Bone marrow (tissue), 2 donors: ENCODE results near the gene MOB1B.

Experiments used
- DNase-seq, 2 donors: peaks; one replicate each; lab custom pipeline; 2025; lab: John Stamatoyannopoulos, UW

Gene MOB1B

DNA sequence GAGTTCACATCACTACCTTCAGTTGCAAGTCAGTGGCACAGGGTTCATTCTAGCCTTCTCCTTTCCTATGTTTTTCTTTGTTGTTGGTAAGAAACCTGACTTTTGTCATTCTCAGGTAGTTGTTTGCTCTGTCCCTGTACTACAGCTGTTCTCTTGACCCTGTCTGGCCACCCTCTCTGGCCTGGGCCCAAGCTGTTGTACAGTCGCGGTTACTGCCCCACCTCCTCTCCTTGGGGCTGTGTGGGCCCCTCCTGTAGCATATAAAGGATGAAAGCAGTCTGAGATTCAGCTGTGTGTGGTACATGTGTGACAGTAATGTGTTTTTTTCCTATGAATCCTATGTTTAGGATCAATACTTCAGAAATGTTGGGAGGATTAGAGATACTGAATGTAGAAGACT is 12.5 kb downstream of the MOB1B start:
- no peak for DNase-seq

DNA sequence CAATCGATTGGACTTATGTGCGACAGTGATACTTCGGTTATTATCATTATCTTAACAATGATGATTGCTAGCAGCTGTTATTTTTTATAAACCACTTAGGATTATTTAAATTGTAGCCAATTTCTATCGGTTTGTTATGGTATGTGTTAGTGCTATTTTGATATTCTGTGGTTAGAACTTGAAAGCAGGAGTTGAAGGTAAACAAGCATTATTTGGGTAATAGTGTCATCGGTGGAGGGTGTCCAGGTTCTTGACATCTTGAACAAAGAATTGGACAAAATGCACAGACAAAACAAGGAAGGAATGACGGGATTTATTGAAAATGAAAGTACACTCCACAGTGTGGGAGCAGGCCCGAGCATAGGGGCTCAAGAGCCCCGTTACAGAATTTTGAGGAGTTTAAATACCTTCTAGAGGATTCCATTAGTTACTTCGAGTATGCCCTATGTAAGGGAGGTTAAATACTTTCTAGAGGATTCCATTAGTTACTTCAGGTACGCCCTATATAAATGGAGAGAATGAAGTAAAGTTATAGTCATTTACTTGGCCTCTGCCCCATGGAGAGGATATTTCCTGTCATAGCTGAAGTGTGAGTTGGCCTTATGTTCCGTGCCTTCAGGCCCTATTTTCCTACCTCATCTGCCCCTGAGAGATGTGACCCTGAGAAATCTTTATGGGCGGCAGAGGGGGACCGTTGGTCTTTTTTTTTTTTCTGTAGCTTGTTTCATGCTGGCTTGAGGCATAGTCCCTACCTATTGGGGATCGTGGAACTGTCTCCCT is 13.1 kb downstream of the MOB1B start:
- no peak for DNase-seq

DNA sequence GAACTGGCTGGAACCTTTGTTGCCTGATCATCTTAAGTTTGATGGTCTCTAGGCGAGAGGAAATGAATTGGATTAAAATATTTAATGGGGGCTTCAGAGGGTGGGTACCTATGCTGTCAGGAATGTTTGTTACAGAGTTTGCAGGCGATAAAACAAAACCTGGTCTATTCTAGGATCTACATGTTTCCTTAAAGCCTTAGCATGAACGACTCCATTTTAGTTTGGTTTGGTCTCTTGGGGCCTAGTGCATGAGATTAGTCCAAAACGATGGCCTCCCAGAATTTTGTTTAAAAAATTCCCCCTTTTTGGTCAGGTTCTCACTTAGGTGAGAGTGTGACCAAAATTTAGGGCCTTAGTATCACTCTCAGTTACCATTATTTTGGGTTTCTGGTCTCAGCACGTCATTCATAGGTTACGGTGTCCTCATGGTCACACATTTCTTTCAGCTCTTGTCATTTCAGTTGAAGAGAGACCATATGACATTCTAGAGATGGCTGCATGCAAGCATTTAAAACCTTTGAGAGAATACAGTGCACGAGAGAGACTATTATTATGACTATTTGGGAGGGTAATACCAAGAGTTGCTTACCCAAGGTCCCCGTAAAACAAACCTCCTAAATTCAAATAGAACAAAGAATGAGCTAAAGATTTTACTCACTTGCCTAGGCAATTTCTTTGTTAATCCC is 13.8 kb downstream of the MOB1B start:
- DNase-seq = no peak

DNA sequence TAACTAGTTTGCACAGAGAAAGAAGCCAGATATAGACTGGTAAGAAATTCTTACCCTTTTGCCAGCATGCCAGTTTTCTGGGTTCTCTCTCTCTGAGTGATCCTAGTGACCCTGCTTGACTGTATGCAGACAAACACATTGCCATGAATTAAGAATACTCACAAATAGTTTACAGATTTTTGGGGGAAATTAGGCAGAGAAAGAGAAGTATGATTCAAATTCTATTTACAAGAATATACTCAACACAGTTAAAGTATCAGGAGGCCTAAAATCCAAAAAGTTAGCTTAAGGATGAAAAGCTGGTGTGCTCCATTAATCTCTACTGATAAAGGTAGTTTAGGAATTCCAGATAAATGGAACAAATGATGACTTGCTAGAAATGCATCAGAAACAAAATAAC is 18.4 kb downstream of the MOB1B start:
- no peak for DNase-seq

DNA sequence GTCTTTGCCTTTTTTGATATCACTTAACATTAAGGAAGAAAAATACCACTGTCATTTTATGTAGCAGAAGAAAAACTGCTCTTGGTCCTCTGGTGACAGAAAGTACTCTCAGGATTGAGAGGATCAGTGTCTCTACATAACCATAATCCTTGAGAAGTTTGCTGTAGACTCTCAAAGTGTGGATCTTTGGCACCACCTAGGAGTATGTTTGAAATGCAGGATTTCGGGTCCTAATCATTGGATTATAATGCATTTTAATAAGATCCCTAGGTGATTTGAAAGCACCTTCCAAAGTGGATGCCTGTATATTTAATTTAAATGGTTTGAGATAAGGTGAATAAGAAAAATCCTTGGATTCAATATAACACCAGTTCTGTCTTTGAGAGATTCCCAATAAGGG is 23.2 kb downstream of the MOB1B start:
- no peak for DNase-seq

DNA sequence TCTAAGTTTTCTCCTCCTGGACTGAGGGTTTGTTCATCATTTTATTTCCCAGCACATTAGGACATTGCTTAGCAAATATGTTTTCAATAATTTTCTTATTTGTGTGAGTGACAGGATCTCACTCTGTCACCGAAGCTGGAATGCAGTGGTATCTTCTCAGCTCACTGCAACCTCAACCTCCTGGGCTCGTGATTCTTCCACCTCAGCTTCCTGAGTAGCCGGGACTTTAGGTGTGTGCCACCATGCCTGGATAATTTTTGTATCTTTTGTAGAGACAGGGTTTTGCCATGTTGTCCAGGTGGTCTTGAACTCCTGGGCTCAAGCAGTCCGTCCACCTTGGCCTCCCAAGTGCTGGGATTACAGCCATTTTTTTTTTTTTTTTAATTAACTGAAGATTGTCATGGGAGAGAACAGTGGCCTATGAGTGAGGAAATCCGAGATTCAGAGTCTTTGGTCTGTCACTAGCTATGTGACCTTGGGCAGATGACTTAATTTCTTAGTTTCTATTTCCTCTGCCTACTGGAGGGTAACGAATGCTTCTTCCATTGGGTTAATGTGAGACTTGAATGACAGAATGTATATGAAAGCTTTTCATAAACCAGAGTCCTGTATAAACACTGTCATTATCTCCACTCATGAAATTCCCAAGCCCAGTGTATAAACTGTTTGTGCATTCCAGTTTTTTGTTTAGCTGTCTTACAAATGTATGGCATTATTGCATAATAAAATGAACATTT is 23.9 kb downstream of the MOB1B start:
- DNase-seq = no peak

DNA sequence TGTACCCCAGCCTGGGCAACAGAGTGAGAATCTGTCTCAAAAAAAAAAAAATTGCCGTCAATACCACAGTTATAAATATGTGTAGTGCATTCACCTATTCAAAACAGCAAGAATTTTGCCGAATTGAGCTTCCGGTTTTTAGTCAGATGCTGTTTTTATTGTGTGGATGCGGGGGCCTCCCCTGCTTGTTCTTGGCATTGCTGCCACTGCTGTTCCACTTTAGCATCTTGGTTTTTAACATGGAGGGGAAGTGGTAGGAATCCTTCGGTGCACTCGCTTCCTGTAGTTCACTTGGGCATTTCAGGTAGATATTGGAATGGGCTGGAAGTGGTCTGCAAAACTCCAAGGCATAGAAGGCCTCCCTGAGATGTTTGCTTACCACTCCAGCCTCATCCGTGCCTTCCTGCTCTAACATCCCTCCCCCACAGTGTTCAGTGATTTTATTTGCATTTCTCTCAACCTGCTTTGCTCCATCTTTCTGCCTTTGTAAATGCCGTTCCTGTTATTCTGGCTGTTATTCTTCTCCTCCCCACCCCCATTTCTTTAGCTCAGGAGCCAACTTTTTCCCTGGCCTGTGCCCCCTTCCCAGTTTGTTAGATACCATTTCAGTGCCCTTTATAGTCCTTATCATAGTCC is 25.5 kb downstream of the MOB1B start:
- peak in 1 of 2 donors; percentile 14 for DNase-seq

DNA sequence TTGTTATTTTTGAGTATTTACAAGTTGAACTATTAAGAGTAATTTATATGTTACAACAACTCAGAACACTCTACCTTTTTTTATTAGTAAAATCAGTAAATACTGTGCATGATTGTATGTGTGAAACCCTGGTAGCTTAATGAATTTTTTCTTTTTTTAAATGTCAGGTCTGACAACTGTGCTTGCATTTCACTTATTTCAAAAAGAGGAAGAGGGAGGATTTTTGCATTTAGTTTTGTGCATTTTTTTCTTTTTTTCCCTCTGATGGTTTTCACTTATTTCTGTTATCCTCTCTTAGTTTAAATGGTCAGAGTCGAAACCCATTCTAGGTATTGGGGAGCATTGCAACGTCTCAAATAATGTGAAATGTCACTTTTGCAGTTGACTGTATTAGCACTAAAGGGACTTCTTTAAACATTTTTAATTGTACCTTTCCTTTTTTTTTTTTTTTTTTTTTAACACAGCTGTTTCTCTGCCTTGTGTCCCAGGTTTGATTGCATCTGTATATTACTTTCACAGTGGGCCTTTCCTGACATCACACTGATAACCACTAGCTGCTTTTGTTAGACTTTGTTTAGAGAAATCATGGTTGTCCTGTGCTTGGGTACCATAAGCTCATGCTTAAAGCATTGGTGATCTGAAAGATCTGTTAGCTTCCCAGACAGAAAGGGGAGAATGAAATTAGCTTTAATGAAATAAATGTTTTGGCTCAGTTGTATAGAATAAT is 28.5 kb downstream of the MOB1B start:
- DNase-seq = no peak

DNA sequence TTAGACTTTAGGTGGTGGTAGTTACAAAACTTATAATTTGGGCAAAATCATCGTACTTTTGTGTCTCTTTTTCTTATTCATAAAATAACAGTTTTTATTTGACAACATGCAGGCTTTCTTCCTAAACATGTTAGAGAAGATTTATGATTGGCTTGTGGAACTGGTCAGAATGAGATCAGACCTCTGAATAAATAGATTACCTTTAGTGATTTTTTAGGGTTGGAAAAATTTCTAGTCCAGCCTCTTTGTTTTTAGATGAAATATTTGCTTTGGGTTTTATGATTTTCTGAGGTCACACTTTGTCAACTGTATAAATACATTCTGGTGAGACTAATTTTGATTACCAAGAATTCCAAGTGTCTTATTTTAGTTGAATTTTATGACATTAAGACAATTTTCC is 29.2 kb downstream of the MOB1B start:
- DNase-seq = no peak

DNA sequence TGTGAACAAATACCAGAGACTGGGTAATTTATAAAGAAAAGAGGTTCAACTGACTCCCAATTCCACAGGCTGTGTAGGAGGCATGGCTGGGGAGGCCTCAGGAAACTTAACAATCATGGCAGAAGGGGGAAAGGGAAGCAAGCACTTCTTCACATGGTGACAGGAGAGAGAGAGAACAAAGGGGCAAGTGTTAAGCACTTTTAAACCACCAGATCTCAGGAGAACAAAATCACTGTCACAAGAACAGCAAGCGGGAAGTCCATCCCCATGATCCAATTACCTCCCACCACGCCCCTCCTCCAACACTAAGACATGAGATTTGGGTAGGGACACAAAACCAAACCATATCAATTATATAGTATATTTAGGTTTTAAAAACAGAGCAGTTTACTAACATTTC is 30.8 kb downstream of the MOB1B start:
- DNase-seq = no peak

DNA sequence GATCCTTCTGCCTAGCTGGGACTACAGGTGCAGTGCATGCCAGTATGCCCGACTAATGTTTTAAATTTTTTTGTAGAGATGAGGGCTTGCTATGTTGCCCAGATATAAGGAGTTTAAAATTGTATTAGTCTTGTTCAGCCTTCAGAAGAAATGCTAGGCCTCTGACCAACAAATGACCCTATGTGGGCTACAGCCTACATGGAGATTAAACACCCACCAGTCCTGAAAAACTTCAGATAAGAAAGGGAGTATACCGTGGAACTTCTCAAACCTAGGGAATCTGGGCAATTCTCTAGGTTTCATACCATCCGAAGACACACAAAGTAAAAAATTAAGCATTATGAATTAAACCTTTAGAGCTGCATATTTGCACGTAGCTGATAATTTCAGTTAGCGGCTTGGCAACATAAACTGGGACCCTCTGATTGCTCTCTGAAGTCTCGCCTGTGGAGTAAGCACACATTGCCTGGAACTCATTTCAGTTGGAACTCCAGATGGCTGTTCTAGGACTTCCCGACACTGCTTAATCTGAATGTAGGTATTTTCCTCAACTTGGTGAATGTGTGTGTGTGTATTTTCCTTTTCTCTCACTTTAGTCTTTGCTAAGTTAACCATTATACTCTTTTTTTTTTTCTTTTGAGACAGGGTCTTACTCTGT is 33.0 kb downstream of the MOB1B start:
- DNase-seq = no peak

DNA sequence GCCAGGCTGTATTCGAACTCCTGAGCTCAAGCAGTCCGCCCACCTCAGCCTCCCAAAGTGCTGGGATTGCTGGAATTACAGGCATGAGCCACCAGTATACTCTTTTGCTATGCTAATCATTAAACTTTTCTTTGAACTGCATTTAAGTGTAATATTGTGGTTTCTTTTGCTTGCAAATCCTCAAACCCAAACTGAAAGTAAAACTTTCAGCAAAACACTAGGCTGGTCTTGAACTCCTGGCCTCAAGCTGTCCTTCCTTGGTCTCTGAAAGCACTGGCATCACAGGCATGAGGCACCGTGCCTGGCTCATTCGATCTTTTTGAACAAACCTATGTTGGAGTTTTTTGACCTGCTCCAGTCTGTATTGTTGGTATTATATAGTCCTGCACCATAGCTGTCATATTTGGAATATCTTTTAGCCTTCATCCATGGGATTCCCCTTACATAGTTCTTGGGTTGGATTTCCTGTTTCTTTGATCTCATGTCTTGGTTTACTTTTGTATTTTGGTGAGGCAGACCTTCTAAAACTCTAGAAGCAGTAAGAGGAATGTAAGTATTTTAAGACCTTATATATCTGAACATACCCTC is 34.1 kb downstream of the MOB1B start:
- DNase-seq = no peak

DNA sequence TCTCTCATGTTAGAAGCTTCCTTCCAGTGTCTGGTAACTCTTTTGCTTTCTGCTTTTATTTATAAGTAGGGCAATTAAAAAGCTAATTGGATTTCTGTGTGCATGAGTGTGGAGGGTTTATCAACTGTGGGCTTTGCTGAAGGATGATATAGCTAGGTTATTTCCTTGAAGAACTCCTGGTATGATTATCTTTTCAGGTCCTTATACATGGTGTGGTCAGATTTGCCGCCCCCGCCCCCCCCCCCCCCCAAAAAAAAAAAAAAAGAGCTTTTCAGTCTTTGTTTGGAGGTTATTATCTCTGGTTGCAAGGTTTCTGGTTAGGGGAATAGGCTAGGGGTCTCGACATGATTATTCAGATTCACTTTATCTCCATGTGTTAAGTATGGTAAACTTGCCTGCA is 35.9 kb downstream of the MOB1B start:
- no peak for DNase-seq

DNA sequence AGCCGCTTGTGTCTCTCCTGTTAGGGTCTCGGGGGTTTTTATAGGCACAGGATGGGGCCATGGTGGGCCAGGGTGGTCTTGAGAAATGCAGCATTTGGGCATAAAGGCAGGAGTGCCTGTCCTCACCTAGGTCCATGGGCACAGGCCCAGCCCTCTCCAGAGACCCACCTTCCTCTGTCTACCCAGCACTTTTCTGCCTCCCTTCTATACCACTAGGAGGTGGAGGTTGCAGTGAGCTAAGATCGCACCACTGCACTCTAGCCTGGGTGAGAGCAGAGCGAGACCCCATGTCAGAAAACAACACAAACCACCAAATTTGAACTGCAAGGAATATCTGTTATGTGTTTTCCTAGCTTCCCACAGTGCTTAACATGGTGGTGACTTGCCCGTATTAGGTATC is 38.0 kb downstream of the MOB1B start:
- no peak for DNase-seq

DNA sequence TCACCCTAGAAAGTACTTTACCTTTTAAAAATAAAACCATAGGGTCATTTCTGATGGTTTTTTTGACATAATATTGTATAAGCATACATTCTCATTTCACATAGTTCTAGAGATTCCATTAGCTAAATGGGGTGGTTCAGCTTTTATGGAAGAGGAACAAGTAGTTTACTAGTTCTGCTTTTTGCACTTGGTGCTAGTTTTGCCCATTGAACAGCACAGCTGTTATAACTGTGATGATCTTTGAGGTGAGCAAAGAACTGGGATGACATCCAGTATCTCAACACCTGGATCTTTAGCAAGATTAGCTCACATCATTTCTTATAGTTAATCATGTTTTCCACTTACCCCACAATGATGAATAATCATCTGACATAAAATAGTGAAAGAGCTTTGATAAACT is 40.9 kb downstream of the MOB1B start:
- peak in 1 of 2 donors; percentile 73 for DNase-seq

DNA sequence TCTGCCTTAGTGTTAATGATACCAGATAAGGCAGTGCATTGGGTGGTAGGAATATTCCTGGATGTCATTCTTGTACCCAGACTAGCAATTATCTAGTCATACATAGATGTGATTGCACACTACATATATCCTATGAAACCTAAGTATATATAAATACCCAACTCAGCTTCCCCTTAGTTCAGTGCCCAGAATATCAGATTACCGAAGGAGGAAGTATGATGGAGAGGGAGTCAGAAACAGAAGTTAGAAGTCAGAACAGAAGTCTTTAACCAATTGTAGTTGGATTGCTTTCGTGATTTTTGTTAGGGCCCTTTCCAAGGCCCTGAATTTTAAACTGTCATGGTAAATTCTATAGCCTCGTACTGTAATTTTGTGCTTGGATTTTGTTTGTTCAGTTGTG is 42.9 kb downstream of the MOB1B start:
- DNase-seq = peak in 1 of 2 donors; percentile 83

DNA sequence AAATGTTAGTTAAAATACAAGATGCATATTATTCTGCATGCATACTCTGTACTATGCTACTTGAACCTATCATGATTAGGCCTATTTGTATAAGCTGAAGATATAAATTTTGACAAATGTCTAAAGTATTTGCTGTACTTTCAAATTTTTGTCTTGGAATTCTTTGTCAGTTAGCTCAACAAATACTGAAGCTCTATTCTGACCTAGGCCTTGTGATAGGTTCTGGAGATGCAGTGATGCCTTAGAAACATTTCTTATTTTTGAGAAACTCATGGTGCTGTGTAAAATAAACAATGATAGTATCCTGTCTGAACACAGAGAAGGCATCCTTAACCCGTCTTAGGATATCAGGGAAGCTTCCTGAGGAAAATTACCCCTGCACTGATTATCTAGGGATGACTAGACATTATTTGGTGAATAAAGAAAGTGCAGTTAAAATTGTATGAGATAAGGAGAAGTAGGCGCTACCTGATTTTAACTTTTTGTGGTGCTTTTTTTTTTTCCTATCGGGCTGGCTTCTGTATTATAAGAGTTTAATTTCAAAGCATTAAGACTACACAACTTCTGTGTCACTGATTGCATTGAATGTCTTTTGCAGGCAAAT is 43.4 kb downstream of the MOB1B start:
- DNase-seq = no peak

DNA sequence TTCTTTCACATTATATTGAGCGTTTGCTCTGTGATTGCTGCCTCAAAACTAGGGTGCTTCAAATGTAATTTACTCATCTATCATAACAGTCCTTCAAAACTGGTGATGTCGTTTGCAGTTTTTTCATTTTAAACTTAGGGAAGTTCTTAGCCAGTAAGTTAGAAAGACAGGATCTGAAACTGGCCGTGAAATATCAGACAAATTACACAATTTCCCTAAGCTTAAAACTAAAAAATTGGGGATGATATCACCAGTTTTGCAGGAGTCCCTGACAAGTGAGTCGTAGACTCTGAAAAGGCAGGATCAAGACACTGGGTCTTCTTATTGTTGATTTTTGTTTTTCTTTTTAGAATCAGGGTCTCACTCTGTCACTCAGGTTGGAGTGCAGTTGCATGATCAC is 44.8 kb downstream of the MOB1B start:
- no peak for DNase-seq

DNA sequence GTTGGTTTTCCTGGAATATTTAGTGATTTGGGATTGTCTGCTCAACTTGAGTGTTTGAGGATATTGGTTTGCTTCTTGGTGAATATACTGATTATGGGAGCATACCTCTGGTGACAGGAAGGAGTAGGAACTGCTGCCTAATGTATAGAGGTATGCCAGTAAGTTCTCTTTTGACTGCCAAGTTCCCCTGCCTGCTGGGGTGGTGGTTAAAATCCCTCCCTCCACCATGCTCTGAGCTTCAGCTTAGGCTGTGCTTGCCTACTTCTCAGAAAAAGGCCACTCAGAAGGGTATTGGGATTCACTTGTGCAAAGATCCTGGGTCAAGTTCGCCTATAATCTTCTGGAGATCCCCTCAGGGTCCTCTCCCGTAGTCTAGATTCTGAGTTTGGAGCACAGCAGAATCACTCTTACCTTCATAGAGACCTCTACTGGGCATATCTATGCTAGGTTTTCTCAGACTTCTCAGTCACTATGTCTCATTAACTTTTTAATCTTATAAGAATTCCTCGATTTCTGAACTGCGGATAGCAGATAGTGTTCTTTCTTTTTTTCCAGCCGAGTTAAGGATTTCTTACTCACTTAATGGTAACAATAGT is 46.6 kb downstream of the MOB1B start:
- no peak for DNase-seq

DNA sequence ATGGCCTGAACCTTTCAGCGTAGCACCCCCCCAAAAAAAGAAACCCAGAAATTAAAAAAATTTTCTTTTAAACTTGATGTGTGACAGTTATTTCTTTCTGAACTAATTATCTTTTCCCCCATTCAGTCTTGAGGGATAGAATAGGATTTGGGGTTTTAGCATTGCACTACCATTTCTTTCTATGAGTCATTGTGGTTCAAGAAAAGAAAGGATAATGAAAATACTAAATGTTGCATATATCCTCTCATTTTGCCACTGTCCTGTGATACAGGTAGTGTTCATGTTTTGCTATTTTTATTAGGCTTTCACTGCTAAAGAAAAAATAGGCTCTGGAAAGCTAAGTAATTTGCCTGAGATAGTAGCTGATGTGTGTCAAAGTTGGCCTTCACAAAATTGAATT is 51.9 kb downstream of the MOB1B start:
- no peak for DNase-seq
